HepG2 (cell line): ENCODE results near the gene SULT1E1. TPM values are rescaled to one million over a fixed set of nuclear protein-coding genes. Genes with fewer than 3 reads are reported as not detected.
A peak's percentile ranks its signal among the peaks of the same experiment; 100 is the strongest.

Source experiments
- ATAC-seq: fragments of 200-7000 bp; cut with Tn5 transposase; 3 replicates; pipeline ENCODE4 v1.9.1; 2020; ENCODE audit warnings: mild to moderate bottlenecking, moderate library complexity
- BruUV-seq: library from RNA; stranded (reverse); fragments of 400-500 nt; replicated peaks from 2 replicates; lab custom pipeline; 2021; lab: Mats Ljungman, UMichigan
- CTCF ChIA-PET: fragments of 300-600 bp; formaldehyde crosslinking; extraction: SDS; loops from one replicate; lab custom pipeline; 2021; ENCODE audit warnings: low total read pairs, inconsistent platforms, low intra/inter-chr PET ratio; lab: Yijun Ruan, JAX
- POLR2A ChIA-PET: fragments of 350-600 bp; sonication (Branson Sonifier 250); formaldehyde crosslinking; loops from one replicate; lab custom pipeline; 2020; ENCODE audit warnings: antibody characterized with exemption, inconsistent platforms; lab: Yijun Ruan, JAX
- DNase-seq: peaks from one replicate; pipeline ENCODE4 v3.0.0-alpha.2; 2015; ENCODE audit warnings: low spot score
- FAIRE-seq: peaks from 3 replicates; lab custom pipeline; 2011; peaks lifted over from hg19 to GRCh38; lab: Jason Lieb, UNC
- H2AFZ ChIP-seq: one replicate; pipeline ENCODE4 v1.6.1; 2011; ENCODE audit warnings: low read length, inconsistent platforms
- H3K27ac ChIP-seq: fragments of 300-600 bp; 3 replicates; pipeline ENCODE4 v1.8.0; 2011; ENCODE audit warnings: mixed run types, mild to moderate bottlenecking, mixed read lengths, low read length, inconsistent platforms; ENCODE audit not compliant: insufficient read depth; ENCODE audit errors: extremely low read length
- H3K27me3 ChIP-seq, 2 experiments: fragments of 200-600 bp in 1 of 2; 2 replicates in 1 of 2; 3 replicates in 1 of 2; pipeline versions ENCODE4 v1.6.0 to v1.8.0; 2011; ENCODE audit warnings: low read length in 2 of 2, mild to moderate bottlenecking in 2 of 2, moderate library complexity in 2 of 2, inconsistent platforms in 1 of 2; ENCODE audit not compliant: insufficient read depth in 2 of 2, control insufficient read depth in 1 of 2
- H3K36me3 ChIP-seq, 2 experiments: fragments of 200-600 bp in 1 of 2; replicated peaks in 1 of 2; 2 replicates in 1 of 2; 3 replicates in 1 of 2; pipeline versions ENCODE4 v1.5.1 to v1.8.0; 2011; ENCODE audit warnings: low read length in 2 of 2, inconsistent platforms in 1 of 2; ENCODE audit not compliant: insufficient read depth in 2 of 2, control insufficient read depth in 1 of 2
- H3K4me1 ChIP-seq: 2 replicates; pipeline ENCODE4 v1.5.1; 2012; ENCODE audit warnings: low read length, inconsistent platforms; ENCODE audit not compliant: insufficient read depth
- H3K4me2 ChIP-seq: 2 replicates; pipeline ENCODE4 v1.6.0; 2011; ENCODE audit warnings: low read depth, low read length, inconsistent platforms
- H3K4me3 ChIP-seq, 3 experiments: fragments of 200-600 bp in 1 of 3; sonication (generic), shearing (Covaris generic) in 1 of 3; replicated peaks in 1 of 3; 2 replicates each; pipeline ENCODE4 v1.5.1; 2011 to 2016; ENCODE audit warnings: low read length in 3 of 3, inconsistent platforms in 2 of 3, low read depth in 2 of 3, mild to moderate bottlenecking in 2 of 3, control low read depth in 1 of 3, mixed read lengths in 1 of 3; ENCODE audit not compliant: insufficient read depth in 1 of 3
- H3K79me2 ChIP-seq: one replicate; pipeline ENCODE4 v1.6.1; 2011; ENCODE audit warnings: low read length, inconsistent platforms; ENCODE audit not compliant: insufficient read depth
- H3K9ac ChIP-seq: 2 replicates; pipeline ENCODE4 v1.6.0; 2011; ENCODE audit warnings: mild to moderate bottlenecking, low read depth, low read length, inconsistent platforms; ENCODE audit not compliant: insufficient read depth
- H3K9me3 ChIP-seq: 2 replicates; pipeline ENCODE4 v1.5.1; 2012; ENCODE audit warnings: mild to moderate bottlenecking, low read length
- H4K20me1 ChIP-seq: 2 replicates; pipeline ENCODE4 v1.6.0; 2011; ENCODE audit warnings: inconsistent platforms, mild to moderate bottlenecking, low read length, moderate library complexity; ENCODE audit not compliant: insufficient read depth
- ESRRA ChIP-seq: sonication (generic); formaldehyde crosslinking; IDR thresholded peaks from 2 replicates; pipeline ENCODE4 v1.5.1; 2020; ENCODE audit warnings: mild to moderate bottlenecking, low read depth, missing genetic modification reagents
- HNRNPK ChIP-seq: fragments of 200-400 bp; formaldehyde crosslinking; IDR thresholded peaks from 2 replicates; pipeline ENCODE4 v1.6.1; 2018; ENCODE audit warnings: low read length, low read depth, moderate library complexity, mild to moderate bottlenecking; ENCODE audit not compliant: poor library complexity, severe bottlenecking
- MTF2 ChIP-seq: sonication (generic); formaldehyde crosslinking; IDR thresholded peaks from 2 replicates; pipeline ENCODE4 v1.5.0; 2020; ENCODE audit warnings: missing genetic modification reagents, borderline replicate concordance
- SMC3 ChIP-seq: IDR thresholded peaks from 2 replicates; pipeline ENCODE4 v1.6.1; 2011; ENCODE audit warnings: low read length, improper control_type of control experiment
- STAG1 ChIP-seq: sonication (generic); formaldehyde crosslinking; IDR thresholded peaks from 2 replicates; pipeline ENCODE4 v1.4.0; 2020; ENCODE audit warnings: missing genetic modification reagents
- ZNF577 ChIP-seq: sonication (generic); formaldehyde crosslinking; IDR thresholded peaks from 2 replicates; pipeline ENCODE4 v1.4.0; 2020; ENCODE audit warnings: mild to moderate bottlenecking, low read depth, missing genetic modification reagents, borderline replicate concordance
- in situ Hi-C: cut with HindIII; loops from 2 replicates; pipeline ENCODE4 v1.10.0; 2017; ENCODE audit warnings: low pct_unique_long_range_greater_than_20kb; ENCODE audit not compliant: extremely low pct_ligation_motif_present
- intact Hi-C: fragments of 100-400 bp; cut with micrococcal nuclease; formaldehyde crosslinking; loops from one replicate; pipeline ENCODE4 v1.10.0; 2022; ENCODE audit not compliant: unreplicated experiment
- polyA plus RNA-seq, 8 experiments: library from polyadenylated mRNA; depleted of rRNA in 3 of 8; stranded (reverse) in 7 of 8; unstranded in 1 of 8; fragments of >200 nt; fragmentation: Illumina TruSeq in 4 of 8; extraction: Trizol in 4 of 8; gene quantifications; 2 replicates each; pipeline versions ENCODE4 v1.2.1 to v1.2.3, GENCODE V29; 2011 to 2016; ENCODE audit warnings: low read depth in 4 of 8, missing spikeins in 1 of 8, mixed read lengths in 1 of 8; ENCODE audit not compliant: insufficient read depth in 1 of 8
- total RNA-seq, 5 experiments: library from RNA; depleted of rRNA; stranded (reverse); fragments of >200 nt; fragmentation: Illumina TruSeq; extraction: Trizol; gene quantifications; 2 replicates each; pipeline ENCODE4 v1.2.3, GENCODE V29; 2016; ENCODE audit warnings: low read depth in 1 of 5
- TF ChIP-seq, protein P1 (sequence below): sonication (generic); formaldehyde crosslinking; IDR thresholded peaks from 2 replicates; pipeline ENCODE4 v1.4.0; 2020; ENCODE audit warnings: missing genetic modification reagents
- TF ChIP-seq, protein P2 (sequence below): sonication (generic); formaldehyde crosslinking; IDR thresholded peaks from 2 replicates; pipeline ENCODE4 v1.5.0; 2020; ENCODE audit warnings: mild to moderate bottlenecking, missing genetic modification reagents, moderate library complexity

The SULT1E1 gene
- total and polyA plus RNA-seq, 2 of the 13 experiments (the other 11 are each of a cell fraction or from before 2014, with no cell fraction given): 1.7 to 3.9 TPM

DNA sequence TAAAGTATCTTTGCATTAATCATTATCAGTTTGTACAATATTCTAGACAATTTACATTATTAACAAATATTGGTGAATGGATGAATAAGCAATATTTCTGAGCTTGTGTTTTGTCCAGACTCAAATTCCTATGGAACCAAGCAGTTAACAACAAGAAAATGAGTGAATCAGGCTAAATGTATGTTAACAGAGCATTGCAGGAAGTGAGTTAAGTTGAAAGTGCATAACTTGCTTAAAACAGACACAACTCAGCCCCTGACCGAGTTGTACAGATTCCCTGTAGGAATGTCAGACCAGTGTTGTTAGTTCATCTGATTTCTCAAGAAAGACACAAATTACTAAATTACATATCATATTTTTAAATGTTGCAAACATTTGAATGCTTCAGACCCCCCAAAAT lies 47.2 kb upstream of the SULT1E1 start (continued):
- TF ChIP-seq ZNF577 (CRISPR knock-in tag): no peak
- no peak for TF ChIP-seq MTF2 (CRISPR knock-in tag)
- TF ChIP-seq, protein P1, sequence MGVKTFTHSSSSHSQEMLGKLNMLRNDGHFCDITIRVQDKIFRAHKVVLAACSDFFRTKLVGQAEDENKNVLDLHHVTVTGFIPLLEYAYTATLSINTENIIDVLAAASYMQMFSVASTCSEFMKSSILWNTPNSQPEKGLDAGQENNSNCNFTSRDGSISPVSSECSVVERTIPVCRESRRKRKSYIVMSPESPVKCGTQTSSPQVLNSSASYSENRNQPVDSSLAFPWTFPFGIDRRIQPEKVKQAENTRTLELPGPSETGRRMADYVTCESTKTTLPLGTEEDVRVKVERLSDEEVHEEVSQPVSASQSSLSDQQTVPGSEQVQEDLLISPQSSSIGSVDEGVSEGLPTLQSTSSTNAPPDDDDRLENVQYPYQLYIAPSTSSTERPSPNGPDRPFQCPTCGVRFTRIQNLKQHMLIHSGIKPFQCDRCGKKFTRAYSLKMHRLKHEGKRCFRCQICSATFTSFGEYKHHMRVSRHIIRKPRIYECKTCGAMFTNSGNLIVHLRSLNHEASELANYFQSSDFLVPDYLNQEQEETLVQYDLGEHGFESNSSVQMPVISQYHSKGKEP (CRISPR knock-in tag): no peak
- TF ChIP-seq, all 625 proteins: peak for 0

DNA sequence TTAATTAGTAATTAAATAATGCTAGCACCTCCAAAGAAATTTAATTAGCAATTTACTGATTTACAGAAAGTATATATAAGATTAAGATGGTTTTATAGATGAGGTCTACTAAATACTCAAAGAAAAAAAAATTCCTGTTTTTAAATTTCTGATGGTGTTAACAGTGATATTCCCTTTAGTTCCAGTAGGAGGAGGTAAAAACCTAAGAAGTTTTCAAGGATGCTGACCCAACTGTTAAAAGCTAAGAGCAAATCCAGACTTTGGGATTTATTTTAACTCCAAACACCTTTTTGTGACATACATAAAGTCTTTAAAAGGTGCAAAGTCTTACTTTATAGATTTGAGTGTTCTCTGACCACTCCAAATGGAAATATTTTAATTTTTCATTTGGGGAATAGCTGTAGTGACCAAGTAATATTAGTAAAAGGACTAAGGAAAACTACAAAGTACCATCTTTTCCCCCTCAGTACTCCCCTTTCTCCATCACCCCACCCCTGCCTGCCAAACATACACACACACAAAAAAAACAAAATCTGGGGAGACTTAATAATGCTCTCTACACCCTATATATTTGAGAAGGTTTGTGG lies 36.7 kb upstream of the SULT1E1 start:
- no peaks in the 10 kb centered on the region for H3K27me3 ChIP-seq
- ChIA-PET POLR2A (no interaction called here), CTCF (interaction anchor here (0.8 to 1.6 kb wide), 3 partner anchors 207 to 609 kb away, joined by 3 to 4 read pairs (median 4); no protein-coding TSS in a partner anchor)
- H3K4me3 ChIP-seq: no peak overlapping the region
- H4K20me1 ChIP-seq: no peaks in the 10 kb centered on the region
- no peaks in the 10 kb centered on the region for H3K9me3 ChIP-seq
- ATAC-seq: no peak
- H2AFZ ChIP-seq: no peak overlapping the region
- intact Hi-C loops (loop anchor here (2.0 to 5.0 kb wide), 2 partner anchors 286 to 608 kb away; no protein-coding TSS in a partner anchor), in situ Hi-C loops (loop anchor here (5.0 kb wide), 1 partner anchor 611 kb away; no protein-coding TSS in a partner anchor)
- no peaks in the 10 kb centered on the region for H3K36me3 ChIP-seq
- H3K27ac ChIP-seq: no peak overlapping the region
- H3K9ac ChIP-seq: no peak overlapping the region
- H3K4me2 ChIP-seq: no peak overlapping the region
- H3K79me2 ChIP-seq: no peaks in the 10 kb centered on the region
- FAIRE-seq: no peak
- TF ChIP-seq, protein P2, sequence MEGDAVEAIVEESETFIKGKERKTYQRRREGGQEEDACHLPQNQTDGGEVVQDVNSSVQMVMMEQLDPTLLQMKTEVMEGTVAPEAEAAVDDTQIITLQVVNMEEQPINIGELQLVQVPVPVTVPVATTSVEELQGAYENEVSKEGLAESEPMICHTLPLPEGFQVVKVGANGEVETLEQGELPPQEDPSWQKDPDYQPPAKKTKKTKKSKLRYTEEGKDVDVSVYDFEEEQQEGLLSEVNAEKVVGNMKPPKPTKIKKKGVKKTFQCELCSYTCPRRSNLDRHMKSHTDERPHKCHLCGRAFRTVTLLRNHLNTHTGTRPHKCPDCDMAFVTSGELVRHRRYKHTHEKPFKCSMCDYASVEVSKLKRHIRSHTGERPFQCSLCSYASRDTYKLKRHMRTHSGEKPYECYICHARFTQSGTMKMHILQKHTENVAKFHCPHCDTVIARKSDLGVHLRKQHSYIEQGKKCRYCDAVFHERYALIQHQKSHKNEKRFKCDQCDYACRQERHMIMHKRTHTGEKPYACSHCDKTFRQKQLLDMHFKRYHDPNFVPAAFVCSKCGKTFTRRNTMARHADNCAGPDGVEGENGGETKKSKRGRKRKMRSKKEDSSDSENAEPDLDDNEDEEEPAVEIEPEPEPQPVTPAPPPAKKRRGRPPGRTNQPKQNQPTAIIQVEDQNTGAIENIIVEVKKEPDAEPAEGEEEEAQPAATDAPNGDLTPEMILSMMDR (CRISPR knock-in tag): peak; percentile 52
- TF ChIP-seq SMC3 (peak; percentile 45), STAG1 (CRISPR knock-in tag) (peak; percentile 72), ESRRA (no peak), HNRNPK (peak; percentile 51)
- peaks cover 7% of the 10 kb centered on the region; the same call in 1 of the 2 replicates for H3K4me1 ChIP-seq
- no TSS peak for BruUV-seq
- peak; percentile 12 for DNase-seq
